ENCODE data around the gene ZNRF2.

- no peak for TF ChIP-seq CTCF (IDR thresholded peaks at IDR 0.05; ENCODE audit: extremely low read depth in 1 of 2, insufficient read depth in 1 of 2, low read depth in 1 of 2, low read length in 2 of 2)
- TF ChIP-seq FOS (IDR thresholded peaks at IDR 0.05; ENCODE audit: borderline replicate concordance, insufficient read depth, low read length), result no peak
Observed at GRCh38 chr7:30278849-30279652, 5.3 kb upstream of the ZNRF2 start.

All from endothelial cell of umbilical vein (primary cell).